GM23338 (cell line): Measurements from ENCODE around the gene TRDN. TPM values are rescaled to one million over a fixed set of nuclear protein-coding genes. Genes with fewer than 3 reads are reported as not detected.

Experiments
- ATAC-seq: fragments of 200-7000 bp; cut with Tn5 transposase; 3 replicates; pipeline ENCODE4 v1.9.1; 2020
- DNase-seq: peaks from one replicate; pipeline ENCODE4 v3.0.0-alpha.2; 2015; ENCODE audit warnings: low spot score
- H2AFZ ChIP-seq: fragments of 200-600 bp; sonication (generic); 2 replicates; pipeline ENCODE4 v1.8.0; 2016; ENCODE audit warnings: antibody characterized with exemption, mild to moderate bottlenecking, moderate library complexity
- H3F3A ChIP-seq: fragments of 200-600 bp; sonication (generic); replicated peaks from 2 replicates; pipeline ENCODE4 v1.8.0; 2017; ENCODE audit warnings: antibody characterized with exemption, mixed run types, low read depth
- H3K27ac ChIP-seq: fragments of 200-600 bp; sonication (generic); 2 replicates; pipeline ENCODE4 v1.6.1; 2016; ENCODE audit warnings: low read depth
- H3K27me3 ChIP-seq: fragments of 200-600 bp; sonication (generic); 2 replicates; pipeline ENCODE4 v1.8.0; 2016; ENCODE audit warnings: mild to moderate bottlenecking, mixed run types, moderate library complexity; ENCODE audit not compliant: insufficient read depth
- H3K36me3 ChIP-seq: fragments of 200-600 bp; sonication (generic); 2 replicates; pipeline ENCODE4 v1.8.0; 2016; ENCODE audit warnings: mild to moderate bottlenecking; ENCODE audit not compliant: insufficient read depth
- H3K4me1 ChIP-seq: fragments of 200-600 bp; sonication (generic); 2 replicates; pipeline ENCODE4 v1.8.0; 2016; ENCODE audit warnings: mild to moderate bottlenecking, moderate library complexity; ENCODE audit not compliant: insufficient read depth
- H3K4me2 ChIP-seq: fragments of 200-600 bp; sonication (generic); 2 replicates; pipeline ENCODE4 v1.7.1; 2017; ENCODE audit warnings: mixed run types
- H3K4me3 ChIP-seq: fragments of 200-600 bp; sonication (generic); 2 replicates; pipeline ENCODE4 v1.6.1; 2016; ENCODE audit warnings: mixed run types
- H3K79me2 ChIP-seq: fragments of 200-600 bp; sonication (generic); replicated peaks from 2 replicates; pipeline ENCODE4 v1.8.0; 2017; ENCODE audit warnings: mild to moderate bottlenecking; ENCODE audit not compliant: insufficient read depth
- H3K9me2 ChIP-seq: fragments of 200-600 bp; sonication (generic); 2 replicates; pipeline ENCODE4 v1.8.0; 2017; ENCODE audit not compliant: insufficient read depth
- H4K20me1 ChIP-seq: fragments of 200-600 bp; sonication (generic); replicated peaks from 2 replicates; pipeline ENCODE4 v1.8.0; 2017; ENCODE audit warnings: mild to moderate bottlenecking; ENCODE audit not compliant: insufficient read depth
- H3K27ac Mint-ChIP-seq: 2 replicates; pipeline ENCODE4 v1.8.0; 2020; ENCODE audit warnings: inconsistent platforms, mild to moderate bottlenecking, moderate library complexity, mixed read lengths
- H3K27me3 Mint-ChIP-seq: 3 replicates; pipeline ENCODE4 v1.8.0; 2022; ENCODE audit warnings: low read depth, mild to moderate bottlenecking, moderate library complexity, mixed read lengths, inconsistent platforms; ENCODE audit not compliant: insufficient read depth, poor library complexity
- H3K36me3 Mint-ChIP-seq: 3 replicates; pipeline ENCODE4 v1.8.0; 2021; ENCODE audit warnings: low read depth, mild to moderate bottlenecking, inconsistent platforms, moderate library complexity, mixed read lengths
- H3K4me1 Mint-ChIP-seq: 3 replicates; pipeline ENCODE4 v1.8.0; 2020; ENCODE audit warnings: mild to moderate bottlenecking, inconsistent platforms, mixed read lengths
- H3K4me3 Mint-ChIP-seq: 3 replicates; pipeline ENCODE4 v1.8.0; 2021; ENCODE audit warnings: moderate library complexity, mild to moderate bottlenecking, inconsistent platforms, mixed read lengths
- H3K9me3 Mint-ChIP-seq: 3 replicates; pipeline ENCODE4 v1.8.0; 2020; ENCODE audit warnings: moderate library complexity, mild to moderate bottlenecking, inconsistent platforms, mixed read lengths
- CREB1 ChIP-seq: fragments of 250-450 bp; sonication (Bioruptor Pico); IDR thresholded peaks from 2 replicates; pipeline ENCODE4 v1.5.0; 2020; ENCODE audit warnings: low read depth, mild to moderate bottlenecking, moderate library complexity
- CTCF ChIP-seq, 2 experiments: fragments of 200-600 bp in 1 of 2; sonication (generic) in 1 of 2; conservative IDR thresholded peaks; 2 replicates each; pipeline versions ENCODE4 v1.5.1 to v1.6.1; 2016 to 2017; ENCODE audit warnings: antibody characterized with exemption in 2 of 2, low read depth in 2 of 2, mild to moderate bottlenecking in 2 of 2, moderate library complexity in 1 of 2
- EZH2 ChIP-seq: fragments of 200-600 bp; sonication (generic); IDR thresholded peaks from one replicate; pipeline ENCODE4 v1.8.0; 2017; ENCODE audit warnings: antibody characterized with exemption, mild to moderate bottlenecking, low read depth; ENCODE audit not compliant: unreplicated experiment
- EZH2phosphoT487 ChIP-seq: fragments of 200-600 bp; sonication (generic); IDR thresholded peaks from one replicate; pipeline ENCODE4 v1.8.1; 2018; ENCODE audit warnings: antibody characterized with exemption; ENCODE audit not compliant: unreplicated experiment
- JUNB ChIP-seq: IDR thresholded peaks from one replicate; pipeline ENCODE4 v1.6.1; 2016; ENCODE audit warnings: antibody characterized with exemption; ENCODE audit not compliant: unreplicated experiment
- REST ChIP-seq: IDR thresholded peaks from one replicate; pipeline ENCODE4 v1.6.1; 2018; ENCODE audit warnings: antibody characterized with exemption; ENCODE audit not compliant: unreplicated experiment
- ZNF114 ChIP-seq: fragments of 250-450 bp; sonication (Bioruptor Pico); IDR thresholded peaks from 2 replicates; pipeline ENCODE4 v1.5.0; 2020; ENCODE audit warnings: mild to moderate bottlenecking, moderate library complexity
- polyA plus RNA-seq: library from polyadenylated mRNA; unstranded; fragments of >200 nt; fragmentation: Nextera tagmentation; extraction: Ambion mirVana; gene quantifications from 2 replicates; pipeline ENCODE4 v1.2.1, GENCODE V29; 2016
- total RNA-seq: library from RNA; depleted of rRNA; stranded (reverse); fragments of >200 nt; shearing (Covaris generic); gene quantifications from 2 replicates; pipeline ENCODE4 v1.2.3, GENCODE V29; 2014
- TF ChIP-seq, protein P1 (sequence below): IDR thresholded peaks from 2 replicates; pipeline ENCODE4 v1.6.1; 2016; ENCODE audit warnings: antibody characterized with exemption

The TRDN gene
- total and polyA plus RNA-seq, 2 experiments from 2014 or later: 35.5 to 137 TPM

DNA sequence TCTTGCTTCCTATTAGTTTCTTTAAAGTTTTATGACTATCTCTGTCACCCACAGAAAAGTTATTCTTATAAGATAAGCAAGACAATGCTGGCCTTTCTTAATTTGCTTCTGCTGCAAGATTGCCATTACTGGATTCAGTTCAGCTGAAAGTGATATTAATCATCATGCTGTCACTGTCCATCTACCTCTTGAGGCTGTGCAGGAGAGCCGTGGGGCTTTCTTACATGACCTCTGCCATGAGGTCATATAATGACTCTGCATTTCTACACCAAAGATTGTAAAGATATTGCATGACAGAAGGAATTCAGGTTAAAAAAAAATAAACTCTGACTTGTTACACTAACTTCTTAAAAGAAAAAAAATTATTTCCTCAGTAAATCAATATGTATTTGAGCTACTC is 106.9 kb downstream of the TRDN start (continued):
- TF ChIP-seq REST: no peak

DNA sequence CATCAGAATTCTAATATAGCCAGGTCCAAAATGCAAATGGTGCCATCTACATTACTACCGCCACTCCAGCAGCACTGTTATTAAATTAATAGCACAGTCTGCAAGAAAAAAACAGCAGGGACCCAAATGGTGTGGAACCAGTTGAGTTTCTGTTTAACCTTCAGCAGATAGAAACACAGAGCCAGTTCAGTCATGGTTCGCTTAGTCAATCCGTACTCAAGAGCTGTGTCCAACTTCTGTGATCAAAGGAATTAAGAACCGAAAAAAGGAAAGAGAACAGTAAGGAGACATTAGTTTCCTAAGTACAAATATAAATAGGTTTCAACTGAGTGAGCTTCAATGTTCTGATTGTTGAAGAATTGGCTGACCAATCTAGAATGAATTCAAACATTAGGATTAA is 107.7 kb downstream of the TRDN start:
- H3K4me1 Mint-ChIP-seq: no peaks in the 10 kb centered on the region
- Histone ChIP-seq H3K79me2 (no peaks in the 10 kb centered on the region), H3K9me2 (no peaks in the 10 kb centered on the region), H3F3A (no peaks in the 10 kb centered on the region), H3K36me3 (no peaks in the 10 kb centered on the region), H3K27ac (no peak overlapping the region), H2AFZ (no peak overlapping the region), H3K4me2 (no peak overlapping the region), H3K27me3 (no peaks in the 10 kb centered on the region), H3K4me1 (no peaks in the 10 kb centered on the region), H3K4me3 (no peak overlapping the region), H4K20me1 (no peaks in the 10 kb centered on the region)
- no peak for DNase-seq
- ATAC-seq: no peak
- no peaks in the 10 kb centered on the region; the same call in 2 of the 3 replicates for H3K36me3 Mint-ChIP-seq
- no peak for TF ChIP-seq JUNB
- TF ChIP-seq, protein P1, sequence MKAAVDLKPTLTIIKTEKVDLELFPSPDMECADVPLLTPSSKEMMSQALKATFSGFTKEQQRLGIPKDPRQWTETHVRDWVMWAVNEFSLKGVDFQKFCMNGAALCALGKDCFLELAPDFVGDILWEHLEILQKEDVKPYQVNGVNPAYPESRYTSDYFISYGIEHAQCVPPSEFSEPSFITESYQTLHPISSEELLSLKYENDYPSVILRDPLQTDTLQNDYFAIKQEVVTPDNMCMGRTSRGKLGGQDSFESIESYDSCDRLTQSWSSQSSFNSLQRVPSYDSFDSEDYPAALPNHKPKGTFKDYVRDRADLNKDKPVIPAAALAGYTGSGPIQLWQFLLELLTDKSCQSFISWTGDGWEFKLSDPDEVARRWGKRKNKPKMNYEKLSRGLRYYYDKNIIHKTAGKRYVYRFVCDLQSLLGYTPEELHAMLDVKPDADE: no peak
- TF ChIP-seq EZH2phosphoT487: no peak
- no peak for TF ChIP-seq REST
- TF ChIP-seq EZH2: no peak
- no peak for TF ChIP-seq ZNF114
- TF ChIP-seq CREB1 (CRISPR knock-in tag): no peak
- no peak for TF ChIP-seq CTCF (conservative IDR thresholded peaks at IDR 0.05; ENCODE audit: low read depth in 2 of 2)
- no peak overlapping the region for H3K4me3 Mint-ChIP-seq
- no peak overlapping the region for H3K27ac Mint-ChIP-seq
- H3K27me3 Mint-ChIP-seq: no peaks in the 10 kb centered on the region
- H3K9me3 Mint-ChIP-seq: no peaks in the 10 kb centered on the region
